GM18505 (cell line): ENCODE measurements around the gene GSTT2.
A peak's percentile ranks its signal among the peaks of the same experiment; 100 is the strongest.
"Not testable (repeated sequence)": the region's sequence is repeated elsewhere in the genome, so short reads cannot be mapped to it uniquely, and the experiment has no call there.

Experiments
- ATAC-seq: cut with Tn5 transposase; IDR thresholded peaks from one replicate; pipeline ENCODE4 v1.9.1; 2021; ENCODE audit not compliant: unreplicated experiment
- POLR2A ChIP-seq: IDR thresholded peaks from 4 replicates; pipeline ENCODE4 v1.6.1; 2011; ENCODE audit warnings: borderline replicate concordance; ENCODE audit not compliant: insufficient read depth, insufficient read length; ENCODE audit errors: extremely low read depth

The GSTT2 gene

DNA sequence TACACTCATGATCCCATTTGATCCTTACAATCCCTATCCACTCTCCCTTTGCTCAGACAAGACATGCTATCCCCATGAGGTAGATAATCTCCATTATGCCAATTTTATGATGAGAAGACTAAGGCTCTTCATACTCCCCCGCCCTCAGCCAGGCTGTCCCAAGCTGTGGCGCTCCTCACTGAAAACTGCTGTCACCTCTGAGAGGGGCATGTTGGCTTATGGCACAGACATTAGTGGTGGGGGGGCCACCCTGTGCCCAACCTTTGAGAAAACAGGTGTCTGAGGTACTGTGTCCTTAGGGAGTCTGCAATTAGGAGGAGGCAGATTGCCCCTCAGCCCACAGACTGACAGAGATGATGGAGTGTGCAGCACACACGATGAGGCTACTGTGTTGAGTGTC, 10.9 kb upstream of the GSTT2 start:
- no peak for ATAC-seq
- TF ChIP-seq POLR2A: no peak

DNA sequence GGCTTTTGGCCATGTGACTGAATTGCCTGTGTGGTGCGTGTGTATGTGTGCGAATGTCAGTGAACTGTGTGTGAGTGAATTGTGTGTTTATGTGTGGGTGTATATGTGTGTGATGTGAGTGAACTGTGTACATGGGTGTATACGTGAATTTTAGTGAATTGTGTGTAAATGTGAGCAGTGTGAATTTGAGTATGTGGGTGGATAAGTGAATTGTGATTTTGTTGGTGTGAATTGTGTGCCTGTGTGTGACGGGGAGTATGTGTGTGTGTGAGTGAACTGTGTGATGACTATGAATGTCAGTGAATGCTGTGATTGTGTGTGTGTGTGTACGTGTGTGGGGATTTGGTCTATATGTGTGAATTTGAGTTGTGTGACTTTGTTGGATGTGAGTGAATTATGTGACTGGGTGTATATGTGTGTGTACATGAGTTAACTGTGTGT, 9.7 kb upstream of the GSTT2 start:
- TF ChIP-seq POLR2A: no peak
- no peak for ATAC-seq

DNA sequence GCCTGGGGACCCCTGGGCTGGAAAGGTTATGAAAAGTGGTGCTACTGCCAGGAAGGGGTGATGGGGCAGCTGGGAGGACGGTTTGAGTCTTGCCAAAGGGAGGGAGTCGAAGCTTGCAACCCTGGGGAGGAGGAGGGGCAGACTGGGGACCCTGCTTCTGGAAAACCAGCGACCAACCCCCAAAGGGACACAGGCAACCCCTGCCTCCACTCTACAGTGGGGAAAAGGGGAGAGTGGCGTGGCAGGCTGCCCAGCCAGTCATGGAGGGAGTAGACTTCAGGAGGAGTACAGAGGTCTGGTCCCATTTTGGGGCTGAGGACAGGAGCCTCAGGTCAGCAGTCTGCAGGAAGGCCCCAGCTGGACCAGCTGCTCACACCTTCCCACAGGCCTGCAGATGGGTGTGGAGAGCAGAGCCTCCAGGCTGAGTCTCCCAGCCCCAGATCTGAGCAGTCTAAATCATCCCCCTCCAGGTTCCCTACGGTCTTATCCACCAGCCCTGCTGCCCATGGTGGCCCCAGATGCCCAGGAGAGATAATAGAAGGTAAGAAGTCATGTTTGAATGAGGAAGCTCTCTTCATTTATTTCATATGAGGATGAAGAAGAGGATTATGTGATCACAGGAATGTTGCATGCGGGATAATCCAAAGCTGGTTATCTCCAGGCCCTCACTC, 9.0 kb upstream of the GSTT2 start:
- no peak for ATAC-seq
- TF ChIP-seq POLR2A: no peak

DNA sequence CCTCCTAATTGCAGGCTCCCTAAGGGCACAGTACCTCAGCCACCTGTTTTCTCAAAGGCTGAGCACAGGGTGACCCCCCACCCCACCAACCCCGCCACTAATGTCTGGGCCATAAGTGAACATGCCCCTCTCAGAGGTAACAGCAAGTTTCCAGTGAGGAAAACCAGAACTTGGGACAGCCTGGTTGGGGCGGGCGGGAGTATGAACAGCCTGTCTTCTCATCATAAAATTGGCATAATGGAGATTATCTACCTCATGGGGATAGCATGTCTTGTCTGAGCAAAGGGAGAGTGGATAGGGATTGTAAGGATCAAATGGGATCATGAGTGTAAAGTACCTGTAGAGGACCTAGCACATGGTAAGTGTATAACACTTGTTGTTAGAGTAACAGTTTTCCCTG, 8.0 kb upstream of the GSTT2 start:
- not testable (repeated sequence) for ATAC-seq

DNA sequence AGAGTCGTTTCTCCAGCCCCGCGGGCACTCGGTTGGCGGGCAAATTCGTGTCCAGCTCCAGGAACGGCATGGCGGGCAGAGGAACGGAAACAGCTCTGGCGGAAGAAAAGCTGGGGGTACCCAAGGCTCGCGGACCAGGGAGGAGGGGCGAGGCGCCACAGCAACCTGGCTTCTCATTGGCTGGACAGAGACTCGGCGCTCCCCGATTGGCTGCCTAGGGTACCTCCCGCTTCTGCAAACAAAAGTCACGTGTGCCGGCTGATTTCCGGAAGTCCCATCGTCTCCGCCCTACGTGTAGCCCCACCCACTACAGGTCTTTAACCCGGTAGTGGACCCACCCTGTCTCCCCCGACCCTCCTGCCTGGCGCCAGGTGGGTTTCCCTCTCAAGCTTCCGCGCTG, 5.6 kb upstream of the GSTT2 start, which contains the start of gene DDT:
Gene DDT, minus strand, starts transcription at position 97 of the 400 bp plus-strand sequence. Its CDS starts 27 bp downstream, at position 70.
- peak; percentile 75 for ATAC-seq

DNA sequence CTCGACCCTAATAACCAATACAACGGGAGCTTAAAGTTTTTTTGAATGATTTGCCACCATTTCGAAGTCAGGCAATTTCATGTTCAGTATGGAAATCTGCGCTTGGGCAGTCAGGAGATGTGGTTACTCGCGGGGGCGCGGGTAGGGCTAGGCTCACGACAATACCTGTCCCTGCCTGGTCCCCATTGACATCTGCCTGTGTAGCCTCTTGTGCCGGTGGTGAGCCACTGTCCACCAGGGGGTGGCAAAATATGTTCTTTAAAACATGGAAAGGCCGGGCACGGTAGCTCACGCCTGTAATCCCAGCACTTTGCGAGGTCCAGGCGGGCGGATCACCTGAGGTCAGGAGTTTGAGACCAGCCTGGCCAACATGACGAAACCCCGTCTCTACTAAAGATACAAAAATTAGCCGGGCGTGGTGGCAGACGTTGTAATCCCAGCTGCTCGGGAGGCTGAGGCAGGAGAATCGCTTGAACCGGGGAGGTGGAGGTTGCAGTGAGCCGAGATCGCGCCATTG, 5.0 kb upstream of the GSTT2 start:
- ATAC-seq: peak; percentile 25

DNA sequence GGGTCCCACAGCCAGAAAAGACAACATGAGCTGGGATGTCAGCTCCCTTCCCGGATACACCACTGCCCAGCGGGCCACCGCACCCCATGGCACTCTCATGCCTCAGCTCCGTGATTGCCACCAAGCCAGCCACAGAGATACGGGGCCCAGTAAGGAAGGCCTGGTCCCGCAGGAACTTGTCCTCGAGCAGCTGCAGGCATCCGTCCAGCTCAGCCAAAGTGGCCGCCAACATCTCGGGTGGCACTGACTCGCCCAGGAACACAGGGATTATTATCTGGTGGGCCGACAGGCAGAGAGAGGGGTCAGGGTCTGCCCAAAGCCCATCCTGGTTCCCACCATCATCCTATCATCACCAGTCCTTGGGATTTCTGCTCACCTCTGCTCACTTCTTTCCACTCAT, 2.6 kb upstream of the GSTT2 start:
- not testable (repeated sequence) for ATAC-seq

DNA sequence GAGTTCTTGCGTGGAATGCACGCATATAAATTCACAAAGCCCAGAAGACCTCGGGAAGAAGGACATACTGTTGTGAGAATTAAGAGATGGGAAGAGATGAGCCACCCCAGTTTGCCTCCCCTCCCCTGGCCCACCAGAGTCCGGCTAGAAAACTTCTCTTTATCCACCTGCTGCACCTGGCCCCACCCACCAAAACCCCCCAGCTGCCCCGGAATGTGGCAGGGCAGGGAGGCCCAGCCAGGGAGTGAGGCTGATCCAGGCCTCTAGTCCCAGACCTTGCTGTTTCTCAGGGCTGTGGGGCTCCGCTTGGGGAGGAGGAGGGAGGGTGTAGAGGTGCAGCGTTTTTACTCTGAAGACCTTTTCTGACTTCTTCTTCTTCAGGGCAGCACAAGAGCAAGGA, 633 bp downstream of the GSTT2 start:
- not testable (repeated sequence) for ATAC-seq

DNA sequence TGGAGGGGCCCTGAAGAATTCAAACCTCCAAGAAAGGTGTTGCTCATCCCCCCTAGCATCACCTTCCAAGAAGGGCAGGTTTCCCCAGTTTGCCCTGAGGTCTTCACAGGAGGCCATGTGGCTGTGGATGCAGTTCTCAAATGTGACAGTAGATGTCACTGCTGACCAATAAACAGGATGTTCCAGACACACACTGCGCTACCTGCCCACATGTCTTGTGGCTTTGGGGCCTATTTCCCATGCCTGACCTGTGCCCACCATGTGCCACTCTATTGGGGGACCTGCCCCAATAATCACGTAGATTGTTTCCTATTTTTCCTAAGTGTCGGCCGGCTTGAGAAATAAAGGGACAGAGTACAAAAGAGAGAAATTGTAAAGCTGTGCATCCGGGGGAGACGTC, 4.5 kb downstream of the GSTT2 start:
- ATAC-seq: no peak
- no peak for TF ChIP-seq POLR2A

DNA sequence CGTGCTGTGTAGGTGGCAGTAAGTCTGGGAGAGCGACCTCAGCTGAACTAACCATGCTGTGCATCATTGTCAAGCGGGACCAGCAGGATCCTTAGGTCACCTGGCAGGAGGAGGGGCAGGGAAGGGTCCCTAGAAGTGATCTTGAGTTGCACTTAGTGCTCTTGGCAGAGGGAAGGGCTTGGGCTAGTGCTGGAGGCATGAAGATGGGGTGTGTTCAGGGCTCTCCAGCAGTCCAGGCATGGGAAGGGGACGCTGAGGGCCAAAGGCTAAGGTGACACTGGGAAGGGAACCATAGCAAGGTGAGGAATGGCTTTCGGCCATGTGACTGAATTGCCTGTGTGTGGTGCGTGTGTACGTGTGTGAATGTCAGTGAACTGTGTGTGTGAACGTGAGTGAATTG, 6.2 kb downstream of the GSTT2 start:
- ATAC-seq: not testable (repeated sequence)

DNA sequence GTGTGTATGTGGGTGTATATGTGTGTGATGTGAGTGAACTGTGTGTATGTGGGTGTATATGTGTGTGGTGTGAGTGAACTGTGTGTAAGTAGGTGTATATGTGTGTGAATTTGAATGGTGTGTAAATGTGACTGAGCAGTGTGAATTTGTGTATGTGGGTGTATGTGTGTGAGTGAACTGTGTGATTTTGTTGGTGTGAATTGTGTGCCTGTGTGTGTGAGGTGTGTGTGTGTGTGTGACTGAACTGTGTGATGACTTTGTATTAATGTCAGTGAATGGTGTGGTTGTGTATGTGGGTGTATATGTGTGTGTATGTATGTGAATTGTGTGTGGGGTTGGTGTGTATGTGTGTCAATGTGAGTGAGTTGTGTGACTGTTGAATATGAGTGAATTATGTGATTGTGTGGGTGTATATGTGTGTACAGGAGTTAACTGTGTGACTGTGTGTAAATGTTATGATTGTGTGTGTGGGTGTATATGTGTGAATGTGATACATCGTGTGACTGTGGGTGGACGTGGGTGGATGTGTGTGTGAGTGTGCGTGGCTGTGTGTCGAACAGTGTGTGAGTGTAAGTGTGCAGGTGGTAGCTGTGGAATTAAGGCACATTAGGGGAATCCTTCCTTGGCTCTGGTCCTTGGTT, 6.7 kb downstream of the GSTT2 start:
- not testable (repeated sequence) for ATAC-seq

DNA sequence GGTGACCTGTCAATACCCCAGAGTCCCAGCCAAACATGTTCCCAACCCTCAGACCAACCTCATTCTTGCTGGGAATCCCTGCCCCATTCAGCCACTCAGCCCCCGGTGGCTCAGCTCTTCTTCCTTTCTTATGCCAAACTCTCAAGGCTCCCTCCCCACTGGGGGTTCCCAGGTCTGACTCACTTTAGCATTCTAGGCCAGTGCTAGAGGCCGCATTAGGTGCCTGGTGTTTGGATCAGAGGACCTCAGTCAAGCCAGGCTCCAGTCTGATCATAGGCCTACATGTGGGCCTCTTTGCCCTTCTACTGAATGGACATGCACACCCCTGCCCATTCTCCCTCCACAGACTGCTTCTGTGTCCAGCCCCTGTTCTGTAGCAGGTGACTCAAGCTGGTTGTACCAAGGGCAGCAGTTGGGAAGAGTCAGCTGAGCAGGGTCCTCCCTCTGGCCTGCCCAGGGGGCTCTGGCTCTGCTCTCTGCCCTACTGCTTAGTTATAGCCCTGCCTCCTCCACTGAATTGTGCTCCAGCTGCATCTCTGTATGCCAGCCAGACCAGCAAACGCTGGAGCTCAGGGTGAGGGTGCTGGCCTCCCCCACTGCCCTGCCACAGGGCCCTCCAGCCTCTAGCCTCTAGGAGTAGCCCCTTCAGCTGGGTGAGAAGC, 9.8 kb downstream of the GSTT2 start:
- ATAC-seq: not testable (repeated sequence)

DNA sequence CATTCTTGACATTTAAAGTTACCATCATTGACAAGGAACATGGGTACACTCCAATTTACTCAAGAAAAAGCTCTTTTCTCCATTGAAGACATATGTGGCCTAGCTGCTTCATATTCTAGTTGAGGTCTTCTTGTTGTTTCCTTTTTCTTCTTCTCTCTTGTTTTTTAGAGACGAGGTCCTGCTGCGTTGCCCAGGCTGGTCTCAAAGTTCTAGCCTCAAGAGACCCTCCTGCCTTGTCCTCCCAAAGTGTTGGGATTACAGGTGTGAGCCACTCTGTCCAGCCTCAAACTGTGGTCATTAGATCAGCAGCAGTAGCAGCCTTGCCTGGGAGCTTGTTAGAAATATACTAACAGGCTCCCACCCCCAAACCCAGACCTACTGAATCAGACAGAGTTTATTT, 13.1 kb downstream of the GSTT2 start:
- not testable (repeated sequence) for ATAC-seq

DNA sequence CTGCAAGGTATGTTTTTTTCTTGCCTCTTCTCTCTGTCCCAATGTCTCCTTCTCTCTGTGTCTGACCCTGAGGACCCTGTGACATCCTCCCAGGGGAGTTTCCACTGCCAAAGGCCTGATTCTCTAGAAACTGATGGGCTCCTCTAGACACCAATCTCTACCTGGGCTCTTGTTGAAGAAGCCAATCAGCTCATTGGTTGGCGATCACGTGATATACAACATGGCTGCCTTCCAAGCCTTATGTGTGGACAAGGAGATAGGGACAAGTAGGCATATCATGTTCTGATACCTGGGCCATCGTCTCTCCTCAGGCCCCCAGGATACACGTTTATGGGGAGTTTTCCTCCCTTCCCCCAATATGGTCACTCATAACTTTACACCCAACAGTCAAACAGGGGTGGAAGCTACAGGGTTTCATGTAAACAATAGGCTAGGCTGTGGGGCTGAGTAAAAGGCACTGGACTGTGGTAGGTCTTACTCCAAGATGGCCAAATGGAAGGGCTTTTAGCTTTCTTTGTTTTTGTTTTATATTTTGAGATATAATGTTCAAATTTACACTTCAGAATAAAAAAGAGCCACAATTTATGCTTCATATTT, 13.7 kb downstream of the GSTT2 start:
- not testable (repeated sequence) for ATAC-seq

DNA sequence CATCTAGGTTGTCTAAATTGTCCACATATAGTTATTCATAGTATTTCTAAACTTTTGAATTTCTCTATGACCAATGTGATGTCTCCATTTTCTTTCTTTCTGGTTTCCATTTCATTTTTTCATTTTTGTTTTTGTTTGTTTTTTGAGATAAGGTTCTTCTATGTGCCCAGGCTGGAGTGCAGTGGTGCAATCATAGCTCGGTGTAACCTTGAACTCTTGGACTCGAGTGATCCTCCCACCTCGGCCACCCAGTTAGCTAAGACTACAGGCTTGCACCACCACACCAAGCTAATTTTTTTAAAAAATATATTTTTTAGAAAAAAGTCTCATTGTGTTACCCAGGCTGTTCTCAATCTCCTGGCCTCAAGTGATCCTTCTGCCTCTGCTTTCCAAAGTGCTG, 17.2 kb downstream of the GSTT2 start:
- TF ChIP-seq POLR2A: no peak
- ATAC-seq: no peak

DNA sequence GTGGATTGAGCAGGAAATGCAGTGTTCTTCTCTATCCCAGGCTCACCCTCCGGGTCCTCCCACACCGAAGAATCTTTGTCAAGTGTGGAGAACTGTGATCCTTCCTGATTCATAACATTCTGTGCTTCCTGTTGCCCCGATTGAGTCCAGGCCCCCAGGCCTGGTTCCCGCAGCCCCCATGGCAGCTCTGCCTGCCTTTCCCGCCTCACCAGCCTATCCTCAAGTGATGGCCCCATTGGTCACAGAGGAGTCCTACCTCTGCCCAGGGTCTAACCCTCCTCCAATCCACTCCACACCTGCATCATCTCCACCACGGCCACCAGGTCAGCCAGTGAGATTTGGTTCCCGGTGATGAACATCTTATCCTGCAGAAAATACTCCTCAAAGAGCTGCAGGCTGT, 19.8 kb downstream of the GSTT2 start:
- not testable (repeated sequence) for ATAC-seq
